GM18907 (cell line): ENCODE measurements around the gene CIZ1.

Source experiments
- ATAC-seq: cut with Tn5 transposase; IDR thresholded peaks from one replicate; pipeline ENCODE4 v1.9.1; 2021; ENCODE audit warnings: mild to moderate bottlenecking, moderate library complexity; ENCODE audit not compliant: unreplicated experiment

CIZ1 gene

DNA sequence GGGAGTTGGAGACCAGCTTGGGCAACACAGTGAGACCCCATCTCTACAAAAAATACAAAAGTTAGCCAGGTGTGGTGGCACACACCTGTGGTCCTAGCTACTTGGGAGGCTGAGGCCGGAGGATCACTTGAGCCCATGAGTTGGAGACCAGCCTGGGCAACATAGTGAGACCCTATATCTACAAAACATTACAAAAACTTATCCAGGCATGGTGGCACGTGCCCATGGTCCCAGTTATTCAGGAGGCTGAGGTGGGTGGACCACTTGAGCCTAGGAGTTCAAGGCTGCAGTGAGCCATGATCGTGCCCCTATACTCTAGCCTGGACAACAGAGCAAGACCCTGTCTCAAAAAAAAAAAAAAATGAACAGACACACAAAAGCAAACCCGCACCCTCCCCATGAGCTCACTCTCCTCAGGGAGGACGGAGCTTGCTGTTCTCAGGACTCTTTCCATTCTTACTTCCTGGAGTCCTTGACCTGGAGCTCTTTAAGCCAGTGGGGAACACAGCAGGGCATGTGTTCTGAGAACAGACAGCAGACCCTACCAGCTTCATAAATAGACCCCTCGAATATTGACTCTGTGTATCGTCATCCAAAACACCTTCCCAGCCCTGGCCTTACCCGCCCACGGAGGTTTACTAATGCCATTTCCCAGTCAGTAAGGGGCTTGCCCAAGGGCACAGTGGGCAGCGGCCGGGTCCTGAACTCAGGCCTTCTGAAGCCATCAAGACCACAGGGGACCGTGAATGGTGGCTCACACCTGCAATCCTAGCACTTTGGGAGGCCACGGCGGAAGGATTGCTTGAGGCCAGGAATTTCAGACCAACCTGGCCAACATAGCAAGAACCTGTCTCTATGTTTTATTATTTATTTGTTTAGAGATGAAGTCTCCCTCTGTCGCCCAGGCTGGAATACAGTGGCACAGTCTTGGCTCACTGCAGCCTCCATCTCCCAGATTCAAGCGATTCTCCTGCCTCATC, 75.0 kb downstream of the CIZ1 start:
- no peak for ATAC-seq
